ENCODE results near the gene MED16. TPM values are rescaled to one million over a fixed set of nuclear protein-coding genes. Genes with fewer than 3 reads are reported as not detected.

The MED16 gene
- total RNA-seq, 4 donors from 2014 or later = 41.7 to 62.3 (median 45.5) TPM

GRCh38 chr19:900302-901111 lies 7.5 kb upstream of the MED16 start:
- no peak overlapping the region for H3K4me3 ChIP-seq (ENCODE audit: low read depth, poor library complexity, severe bottlenecking)
- WGBS, 2 donors = 73 to 81% methylated on average over 20 to 23 of the region's 30 CpGs
- no peak for DNase-seq (ENCODE audit: low spot score in 2 of 2)
- intact Hi-C loops (cut with DNase I; ENCODE audit: low total_unique reads) = no loop called here
- TF ChIP-seq POLR2A (IDR thresholded peaks at IDR 0.05) = no peak

GRCh38 chr19:900043-900301 lies 7.0 kb upstream of the MED16 start:
- no peak overlapping the region for H3K4me3 ChIP-seq (ENCODE audit: low read depth, poor library complexity, severe bottlenecking)
- no peak for TF ChIP-seq POLR2A (IDR thresholded peaks at IDR 0.05)
- TF ChIP-seq CTCF (IDR thresholded peaks at IDR 0.05) = no peak
- DNase-seq (ENCODE audit: low spot score in 2 of 2) = no peak
- intact Hi-C loops (cut with DNase I; ENCODE audit: low total_unique reads) = no loop called here
- WGBS, 2 donors = 86 to 92% methylated on average over 15 of the region's 15 CpGs

GRCh38 chr19:899336-900042 lies 6.5 kb upstream of the MED16 start:
- DNase-seq (ENCODE audit: low spot score in 2 of 2) = no peak
- WGBS, 2 donors = 92 to 95% methylated on average over 26 to 32 of the region's 32 CpGs
- TF ChIP-seq POLR2A (IDR thresholded peaks at IDR 0.05) = no peak
- TF ChIP-seq CTCF (IDR thresholded peaks at IDR 0.05) = no peak
- H3K4me3 ChIP-seq (ENCODE audit: low read depth, poor library complexity, severe bottlenecking) = no peak overlapping the region
- intact Hi-C loops (cut with DNase I; ENCODE audit: low total_unique reads) = no loop called here

- TF ChIP-seq CTCF (IDR thresholded peaks at IDR 0.05) (no peak), POLR2A (IDR thresholded peaks at IDR 0.05) (no peak)
- DNase-seq (ENCODE audit: low spot score in 2 of 2) = no peak
- WGBS, 2 donors = 78 to 80% methylated on average over 20 of the region's 20 CpGs
- H3K4me3 ChIP-seq (ENCODE audit: low read depth, poor library complexity, severe bottlenecking) = no peak overlapping the region
- intact Hi-C loops (cut with DNase I; ENCODE audit: low total_unique reads) = no loop called here
These were observed 5.7 kb upstream of the MED16 start for GRCh38 chr19:898663-899062.

GRCh38 chr19:897442-898039 lies 4.6 kb upstream of the MED16 start:
- TF ChIP-seq CTCF (IDR thresholded peaks at IDR 0.05) (no peak), POLR2A (IDR thresholded peaks at IDR 0.05) (no peak)
- intact Hi-C loops (cut with DNase I; ENCODE audit: low total_unique reads) = no loop called here
- no peak overlapping the region for H3K4me3 ChIP-seq (ENCODE audit: low read depth, poor library complexity, severe bottlenecking)
- 90 to 93% methylated on average over 21 of the region's 26 CpGs for WGBS, 2 donors
- DNase-seq (ENCODE audit: low spot score in 2 of 2) = no peak

GRCh38 chr19:896999-897398 lies 4.0 kb upstream of the MED16 start:
- 84 to 95% methylated on average over 11 of the region's 11 CpGs for WGBS, 2 donors
- DNase-seq (ENCODE audit: low spot score in 2 of 2) = no peak
- no peak overlapping the region for H3K4me3 ChIP-seq (ENCODE audit: low read depth, poor library complexity, severe bottlenecking)
- intact Hi-C loops (cut with DNase I; ENCODE audit: low total_unique reads) = no loop called here
- no peak for TF ChIP-seq CTCF (IDR thresholded peaks at IDR 0.05)
- TF ChIP-seq POLR2A (IDR thresholded peaks at IDR 0.05) = no peak

Data from lower leg skin (tissue), 4 donors.